IgD-negative memory B cell (primary cell): Measurements from ENCODE around the gene PIK3R4. TPM values are rescaled to one million over a fixed set of nuclear protein-coding genes. Genes with fewer than 3 reads are reported as not detected.
A peak's percentile ranks its signal among the peaks of the same experiment; 100 is the strongest.

Experiments
- H3K27ac Mint-ChIP-seq, 3 donors: one replicate each; pipeline ENCODE4 v1.8.0; 2020 to 2022; ENCODE audit warnings: mild to moderate bottlenecking in 3 of 3, mixed read lengths in 3 of 3, moderate library complexity in 1 of 3
- H3K27me3 Mint-ChIP-seq: one replicate; pipeline ENCODE4 v1.8.0; 2021; ENCODE audit warnings: mixed read lengths
- H3K36me3 Mint-ChIP-seq: one replicate; pipeline ENCODE4 v1.8.0; 2020; ENCODE audit warnings: mild to moderate bottlenecking, mixed read lengths
- H3K4me1 Mint-ChIP-seq, 3 donors: one replicate each; pipeline ENCODE4 v1.8.0; 2020 to 2022; ENCODE audit warnings: mixed read lengths in 3 of 3, mild to moderate bottlenecking in 1 of 3
- H3K4me3 Mint-ChIP-seq, 4 donors: one replicate each; pipeline ENCODE4 v1.8.0; 2020 to 2022; ENCODE audit warnings: mild to moderate bottlenecking in 4 of 4, mixed read lengths in 4 of 4, moderate library complexity in 3 of 4
- H3K9me3 Mint-ChIP-seq, 3 donors: one replicate each; pipeline ENCODE4 v1.8.0; 2020 to 2021; ENCODE audit warnings: mixed read lengths in 3 of 3, mild to moderate bottlenecking in 1 of 3
- polyA plus RNA-seq: library from polyadenylated mRNA; unstranded; fragments of 300-500 nt; fragmentation: Illumina TruSeq; gene quantifications from one replicate; pipeline ENCODE4 v1.2.3, GENCODE V29; 2021

PIK3R4 gene
- polyA plus RNA-seq, 1 donor from 2014 or later = 17.0 TPM

DNA sequence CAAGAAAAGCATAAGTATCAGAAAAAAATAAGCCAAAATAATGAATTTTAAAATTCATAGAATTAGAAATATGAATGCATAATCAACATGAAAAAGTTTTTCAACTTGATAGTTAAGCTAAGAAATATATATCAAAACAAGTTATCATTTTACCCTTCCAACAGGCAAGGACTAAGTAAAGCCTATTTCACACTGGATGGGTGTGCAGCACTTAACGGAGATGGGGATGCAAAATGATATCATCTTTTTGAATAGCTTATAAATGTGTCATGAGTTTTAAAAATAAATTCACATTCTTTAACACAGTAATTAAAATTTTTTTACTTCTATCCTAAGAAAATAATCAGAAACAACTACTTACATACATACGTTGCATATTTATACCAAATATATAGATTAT, 20.9 kb downstream of the PIK3R4 start:
- Mint-ChIP-seq H3K9me3 (no peaks in the 10 kb centered on the region), H3K27me3 (no peaks in the 10 kb centered on the region), H3K4me1 (peaks cover 0 to 1% (median 0%) of the 10 kb centered on the region in 3 donors)

DNA sequence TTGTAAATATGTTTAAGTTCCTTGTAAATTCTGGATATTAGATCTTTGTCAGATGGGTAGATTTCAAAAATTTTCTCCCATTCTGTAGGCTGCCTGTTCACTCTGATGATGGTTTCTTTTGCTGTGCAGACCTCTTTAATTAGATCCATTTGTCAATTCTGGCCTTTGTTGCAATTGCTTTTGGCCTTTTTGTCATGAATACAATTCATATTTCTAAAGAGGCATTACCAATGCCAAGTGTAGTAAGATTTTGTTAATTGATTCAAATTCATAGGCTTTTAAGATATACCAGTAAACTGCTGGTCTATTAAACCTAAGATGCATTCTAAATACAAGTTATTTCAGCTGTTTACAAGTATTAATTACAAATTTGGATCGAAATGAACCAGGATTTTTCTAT, 31.0 kb downstream of the PIK3R4 start:
- no peak overlapping the region for H3K27ac Mint-ChIP-seq
- peaks cover 26% of the 10 kb centered on the region for H3K36me3 Mint-ChIP-seq
- no peaks in the 10 kb centered on the region for H3K27me3 Mint-ChIP-seq

More for the DNA sequence above, 20.9 kb downstream of the PIK3R4 start:
- peaks cover 2% of the 10 kb centered on the region for H3K36me3 Mint-ChIP-seq
- H3K27ac Mint-ChIP-seq = no peak overlapping the region
- no peak overlapping the region for H3K4me3 Mint-ChIP-seq

DNA sequence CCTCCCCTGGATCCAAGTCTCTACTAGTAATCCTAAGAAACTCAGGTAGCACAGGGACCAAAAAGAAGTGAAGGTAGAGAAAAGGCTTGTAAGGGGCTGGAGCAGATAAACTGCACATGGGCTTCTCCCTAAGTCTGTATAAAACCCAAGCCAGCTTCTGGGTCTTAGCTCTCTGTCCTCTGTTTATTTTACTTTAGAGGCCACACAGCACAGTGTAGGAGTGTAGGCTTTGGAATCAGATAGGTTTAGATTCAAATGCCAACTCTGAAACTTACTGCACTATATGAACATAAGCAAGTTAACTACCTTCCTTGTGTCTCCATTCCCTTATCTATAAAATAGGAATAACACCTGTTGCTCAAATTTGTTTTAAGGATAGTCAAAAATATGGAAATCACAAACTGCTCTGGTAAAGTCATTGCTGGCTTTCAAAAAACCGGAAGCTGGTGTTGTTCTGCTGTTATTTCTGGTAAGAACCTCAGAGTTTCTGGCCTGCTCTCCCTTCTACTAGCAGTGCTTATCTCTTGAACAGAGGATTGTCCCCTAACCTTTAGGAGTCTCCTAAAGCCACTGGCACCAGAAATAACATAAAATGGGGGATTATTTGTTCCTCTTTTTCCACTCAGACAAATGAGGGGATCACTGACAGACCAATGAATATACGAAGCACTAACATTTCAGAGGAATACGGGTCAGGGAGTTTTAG, 33.8 kb downstream of the PIK3R4 start:
- Mint-ChIP-seq H3K9me3 (peaks cover 0 to 1% (median 0%) of the 10 kb centered on the region in 3 donors), H3K36me3 (peaks cover 28% of the 10 kb centered on the region)

More for the DNA sequence above, 31.0 kb downstream of the PIK3R4 start:
- Mint-ChIP-seq H3K4me3 (no peak overlapping the region), H3K9me3 (peaks cover 0 to 1% (median 0%) of the 10 kb centered on the region in 3 donors), H3K4me1 (no peaks in the 10 kb centered on the region)

DNA sequence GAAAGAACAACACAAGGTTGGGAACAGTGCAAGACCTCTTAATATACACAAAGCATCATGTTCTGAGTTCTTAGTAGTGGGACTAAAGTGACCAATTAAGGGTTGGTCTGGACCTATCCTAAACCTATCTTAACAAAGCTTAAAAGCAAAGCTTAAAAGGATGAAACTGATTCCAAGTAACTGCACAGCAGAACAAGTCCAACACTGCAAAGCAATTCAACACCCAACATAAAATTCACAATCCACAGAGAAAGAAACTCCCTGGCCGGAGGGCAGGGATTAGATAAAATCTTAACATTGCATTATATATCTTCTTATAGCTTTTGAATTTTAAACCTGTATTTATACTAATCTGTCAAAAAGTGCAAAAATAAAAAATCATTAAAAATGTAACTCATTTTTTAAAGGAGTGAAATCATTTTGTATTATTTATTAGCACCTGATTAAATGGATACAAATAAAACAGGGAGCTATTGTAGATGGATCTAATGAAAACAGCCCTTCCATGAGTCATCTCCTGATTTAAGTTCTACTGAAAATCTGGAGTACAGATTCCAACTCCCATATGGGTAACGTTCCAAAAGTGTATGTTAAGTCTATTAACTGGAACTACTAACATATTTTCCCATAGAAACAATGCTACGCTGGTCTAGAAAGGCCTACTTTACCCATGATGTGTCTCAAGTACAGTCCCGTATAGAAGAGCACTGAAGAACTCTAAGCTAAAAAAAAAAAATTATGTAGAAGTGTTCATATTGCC, 34.9 kb downstream of the PIK3R4 start:
- no peak overlapping the region for H3K27ac Mint-ChIP-seq
- no peak overlapping the region for H3K4me3 Mint-ChIP-seq
- no peaks in the 10 kb centered on the region for H3K4me1 Mint-ChIP-seq

More for the DNA sequence above, 33.8 kb downstream of the PIK3R4 start:
- Mint-ChIP-seq H3K27me3 (no peaks in the 10 kb centered on the region), H3K4me3 (no peak overlapping the region), H3K27ac (peak overlapping the region in 1 of 3 donors; percentile 19), H3K4me1 (no peaks in the 10 kb centered on the region)

DNA sequence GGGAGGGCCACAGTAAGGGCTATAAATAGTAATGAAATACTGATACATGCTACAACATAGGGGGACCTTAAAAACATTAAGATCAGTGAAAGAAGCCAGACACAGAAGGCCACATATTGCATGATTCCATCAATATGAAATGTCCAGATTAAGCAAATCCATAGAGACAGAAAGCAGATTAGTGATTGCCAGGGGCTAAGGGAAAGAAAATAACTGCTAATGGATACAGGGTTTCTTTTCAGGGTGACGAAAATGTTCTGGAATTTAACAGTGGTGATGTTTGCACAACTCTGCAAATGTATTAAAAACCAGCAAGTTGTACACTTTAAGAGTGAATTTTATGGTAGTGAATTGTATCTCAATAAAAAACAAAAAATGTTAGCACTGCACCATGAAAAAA, 37.0 kb downstream of the PIK3R4 start:
- Mint-ChIP-seq H3K4me3 (no peak overlapping the region), H3K27me3 (no peaks in the 10 kb centered on the region), H3K36me3 (peaks cover 13% of the 10 kb centered on the region), H3K27ac (no peak overlapping the region), H3K4me1 (no peaks in the 10 kb centered on the region), H3K9me3 (peaks cover 0 to 1% (median 0%) of the 10 kb centered on the region in 3 donors)

More for the DNA sequence above, 34.9 kb downstream of the PIK3R4 start:
- peaks cover 21% of the 10 kb centered on the region for H3K36me3 Mint-ChIP-seq
- peaks cover 0 to 1% (median 0%) of the 10 kb centered on the region in 3 donors for H3K9me3 Mint-ChIP-seq
- H3K27me3 Mint-ChIP-seq = no peaks in the 10 kb centered on the region

DNA sequence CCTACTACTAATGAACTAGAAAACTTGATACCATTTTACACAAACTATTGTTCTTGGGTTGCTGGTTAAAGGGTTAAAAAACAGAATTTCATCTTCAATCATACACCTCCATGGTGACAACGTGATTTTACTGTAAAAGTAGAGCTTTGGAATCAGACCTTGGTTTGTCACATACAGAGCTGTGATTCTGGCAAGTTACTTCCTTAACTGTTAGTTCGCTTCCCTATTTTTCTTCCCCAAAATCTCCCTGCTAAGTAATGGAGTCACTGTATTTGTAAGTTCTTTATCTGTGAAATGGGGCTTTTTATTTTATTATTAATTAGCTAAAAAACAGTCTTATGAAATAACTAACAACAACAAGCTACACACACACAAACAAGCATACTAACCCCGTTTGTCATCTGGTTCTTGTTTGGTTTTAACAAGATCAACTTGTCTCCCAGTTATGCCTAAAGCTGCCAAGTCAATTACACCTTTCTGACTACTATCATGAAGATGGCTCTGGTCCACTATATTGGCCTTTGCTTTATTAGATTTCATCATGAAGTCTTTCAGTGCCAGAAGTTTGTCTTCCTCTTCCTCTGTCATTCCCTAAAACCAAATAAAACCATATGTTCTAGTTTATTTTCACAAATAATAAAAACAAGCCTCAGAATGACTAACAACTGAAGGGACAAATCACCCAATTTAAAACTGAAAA, 38.6 kb downstream of the PIK3R4 start:
- Mint-ChIP-seq H3K9me3 (no peaks in the 10 kb centered on the region), H3K36me3 (peaks cover 21% of the 10 kb centered on the region), H3K27ac (peak overlapping the region in 1 of 3 donors; percentile 31), H3K27me3 (no peaks in the 10 kb centered on the region), H3K4me1 (no peaks in the 10 kb centered on the region), H3K4me3 (no peak overlapping the region)

DNA sequence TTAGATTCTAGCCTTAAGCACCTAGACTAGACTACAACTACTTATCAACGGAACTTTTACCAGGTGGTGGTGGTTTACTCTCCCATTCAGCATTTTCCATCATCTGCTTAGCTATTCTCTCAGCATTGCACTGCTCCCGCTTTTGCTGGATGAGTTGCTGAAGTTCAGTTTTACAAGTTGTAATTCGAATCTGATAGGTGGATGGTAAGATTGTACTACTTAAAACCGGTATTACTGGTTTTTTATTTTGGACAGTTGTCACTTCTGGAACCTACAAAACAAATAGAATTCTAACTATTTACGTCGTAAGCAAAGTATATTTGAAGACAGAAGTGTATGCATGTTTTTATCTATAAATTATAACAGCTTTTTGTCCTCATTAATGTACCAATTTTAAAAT, 41.1 kb downstream of the PIK3R4 start:
- peaks cover 20% of the 10 kb centered on the region for H3K36me3 Mint-ChIP-seq
- H3K27ac Mint-ChIP-seq = no peak overlapping the region
- H3K4me1 Mint-ChIP-seq = no peaks in the 10 kb centered on the region

DNA sequence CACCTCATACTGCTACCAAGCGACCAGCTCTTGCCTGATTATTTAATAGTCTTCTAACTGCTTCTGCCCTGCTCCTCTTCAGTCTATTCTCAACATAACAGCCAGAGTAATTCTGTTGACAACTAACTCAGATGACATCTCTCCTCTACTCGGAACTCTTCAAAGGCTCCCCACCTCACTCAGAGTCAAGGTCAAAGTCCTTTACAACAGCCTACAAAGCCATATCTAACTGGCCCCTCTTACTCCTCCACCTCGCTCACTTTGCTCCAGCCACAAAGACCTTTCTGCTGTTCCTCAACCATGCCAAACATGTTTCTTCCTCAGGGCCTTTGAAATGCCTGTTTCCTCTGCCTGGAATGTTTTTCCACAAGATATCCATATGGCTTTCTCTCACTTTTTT, 43.6 kb downstream of the PIK3R4 start:
- peaks cover 26% of the 10 kb centered on the region for H3K36me3 Mint-ChIP-seq
- H3K9me3 Mint-ChIP-seq = no peaks in the 10 kb centered on the region
- H3K27ac Mint-ChIP-seq = peak overlapping the region in 1 of 3 donors; percentile 71
- no peaks in the 10 kb centered on the region for H3K4me1 Mint-ChIP-seq
- H3K27me3 Mint-ChIP-seq = no peaks in the 10 kb centered on the region
- H3K4me3 Mint-ChIP-seq = no peak overlapping the region

More for the DNA sequence above, 41.1 kb downstream of the PIK3R4 start:
- Mint-ChIP-seq H3K27me3 (no peaks in the 10 kb centered on the region), H3K4me3 (no peak overlapping the region), H3K9me3 (no peaks in the 10 kb centered on the region)

DNA sequence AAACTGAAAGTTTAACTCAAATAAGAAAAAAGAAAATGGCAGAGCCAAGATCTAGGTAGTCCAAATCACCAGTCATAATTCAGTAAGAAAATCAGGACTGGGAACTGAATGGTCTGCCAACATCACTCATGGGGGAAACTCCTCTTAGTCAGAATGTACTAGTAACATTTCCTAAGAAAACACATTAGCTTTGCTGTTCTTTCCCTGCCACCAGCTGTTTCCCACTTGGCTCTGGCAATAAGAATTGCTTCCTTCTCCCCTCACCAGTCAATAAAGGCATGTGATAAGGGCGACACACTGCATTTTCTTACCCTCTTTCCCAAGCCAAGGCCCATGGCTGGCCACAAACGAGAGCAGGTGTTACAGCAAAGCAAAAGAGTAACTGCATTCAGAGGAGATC, 46.1 kb downstream of the PIK3R4 start:
- Mint-ChIP-seq H3K36me3 (peaks cover 33% of the 10 kb centered on the region), H3K4me1 (no peaks in the 10 kb centered on the region), H3K27me3 (no peaks in the 10 kb centered on the region), H3K27ac (no peak overlapping the region), H3K9me3 (no peaks in the 10 kb centered on the region), H3K4me3 (no peak overlapping the region)

DNA sequence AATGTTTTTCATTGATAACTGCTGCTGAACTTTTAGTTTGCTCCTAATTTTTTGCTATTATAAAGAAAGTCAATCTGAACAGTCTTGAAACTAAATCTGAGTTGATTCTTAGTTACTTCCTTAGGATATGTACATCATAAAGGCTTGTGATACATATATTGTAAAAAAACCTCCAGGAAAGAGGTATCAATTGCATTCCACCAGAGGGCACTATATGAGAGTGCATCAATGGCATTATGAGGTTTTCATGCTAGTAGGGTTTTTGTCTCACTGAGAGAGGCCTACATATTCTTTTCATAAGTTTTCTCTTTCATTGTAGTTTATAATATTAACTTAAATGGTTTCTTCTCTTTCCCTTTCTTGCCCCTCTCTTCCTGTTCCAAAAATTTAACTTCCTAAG, 46.9 kb downstream of the PIK3R4 start:
- Mint-ChIP-seq H3K4me1 (no peaks in the 10 kb centered on the region), H3K9me3 (no peaks in the 10 kb centered on the region), H3K36me3 (peaks cover 30% of the 10 kb centered on the region), H3K4me3 (no peak overlapping the region), H3K27me3 (no peaks in the 10 kb centered on the region), H3K27ac (no peak overlapping the region)

DNA sequence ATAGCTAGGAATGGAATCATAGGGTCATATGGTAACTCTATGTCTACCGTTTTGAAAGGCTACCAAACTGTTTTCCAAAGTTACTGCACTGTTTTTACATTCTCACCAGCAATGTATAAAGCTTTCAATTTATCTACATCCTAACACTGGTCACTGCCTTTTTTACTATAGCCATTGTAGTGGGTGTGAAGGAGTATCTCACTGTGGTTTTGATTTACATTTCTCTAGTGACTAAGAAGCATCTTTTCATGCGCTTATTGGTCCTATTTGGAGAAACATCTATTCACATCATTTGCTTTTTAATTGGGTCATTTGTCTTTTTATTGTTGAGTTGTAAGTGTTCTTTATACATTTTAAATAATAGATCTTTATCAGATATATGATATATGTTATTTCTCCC, 53.3 kb downstream of the PIK3R4 start:
- H3K4me1 Mint-ChIP-seq = no peaks in the 10 kb centered on the region
- no peaks in the 10 kb centered on the region for H3K9me3 Mint-ChIP-seq
- peaks cover 24% of the 10 kb centered on the region for H3K36me3 Mint-ChIP-seq
- no peaks in the 10 kb centered on the region for H3K27me3 Mint-ChIP-seq
- no peak overlapping the region for H3K4me3 Mint-ChIP-seq
- no peak overlapping the region for H3K27ac Mint-ChIP-seq

DNA sequence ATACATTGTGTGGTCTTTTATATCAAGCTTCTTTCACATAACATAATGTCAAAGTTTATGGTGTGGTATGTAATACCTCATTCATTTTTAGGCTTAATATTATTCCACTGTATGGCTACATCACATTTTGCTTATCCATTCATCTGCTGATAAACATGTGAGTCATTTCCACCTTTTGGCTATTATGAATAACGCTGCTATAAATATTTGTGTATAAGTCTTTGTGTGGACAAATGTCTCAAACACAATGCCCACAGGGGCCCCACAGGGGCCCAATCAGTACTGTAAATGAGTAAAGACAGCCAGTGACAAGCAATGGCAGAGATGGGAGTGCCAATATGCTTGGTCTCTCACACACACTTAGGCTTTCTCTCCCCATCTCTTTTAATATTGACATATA, 54.2 kb downstream of the PIK3R4 start:
- H3K9me3 Mint-ChIP-seq = no peaks in the 10 kb centered on the region
- H3K4me3 Mint-ChIP-seq = no peak overlapping the region
- no peaks in the 10 kb centered on the region for H3K4me1 Mint-ChIP-seq
- no peak overlapping the region for H3K27ac Mint-ChIP-seq
- H3K36me3 Mint-ChIP-seq = peaks cover 18% of the 10 kb centered on the region
- H3K27me3 Mint-ChIP-seq = no peaks in the 10 kb centered on the region

DNA sequence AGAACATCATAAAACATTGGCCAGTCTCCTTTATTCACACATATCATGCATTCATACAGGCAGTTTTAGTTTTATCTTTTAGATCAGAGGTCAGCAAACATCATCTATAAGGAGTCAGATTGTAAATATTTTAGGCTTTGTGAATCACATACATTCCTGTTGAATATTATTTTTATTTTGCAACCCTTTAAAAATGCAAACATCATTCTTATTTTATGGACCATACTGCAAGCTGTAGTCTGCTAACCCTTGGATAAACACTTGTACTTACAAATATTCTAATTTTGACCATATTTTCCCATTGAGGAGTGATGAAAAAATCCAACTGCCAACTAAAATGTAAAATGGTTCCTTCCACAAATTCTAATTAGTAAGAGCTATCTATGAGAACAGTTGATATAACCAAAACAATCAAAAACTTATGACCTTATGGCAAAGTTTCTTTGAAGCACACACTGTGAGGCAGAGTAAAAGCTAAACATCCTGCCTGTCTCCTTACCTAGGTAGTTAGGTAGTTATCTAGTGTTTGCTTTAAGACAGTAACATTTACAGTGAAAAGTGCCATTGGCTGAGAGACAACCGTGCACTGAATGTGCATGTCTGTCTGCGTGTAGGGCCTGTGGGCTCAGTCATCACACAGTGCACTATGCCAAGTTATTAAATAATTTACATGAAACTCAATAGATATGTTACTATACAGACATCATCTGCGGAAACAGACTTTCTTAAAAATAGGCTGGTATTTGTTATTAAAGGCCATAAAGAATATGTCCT, 57.7 kb downstream of the PIK3R4 start:
- Mint-ChIP-seq H3K4me3 (no peak overlapping the region), H3K9me3 (no peaks in the 10 kb centered on the region)

DNA sequence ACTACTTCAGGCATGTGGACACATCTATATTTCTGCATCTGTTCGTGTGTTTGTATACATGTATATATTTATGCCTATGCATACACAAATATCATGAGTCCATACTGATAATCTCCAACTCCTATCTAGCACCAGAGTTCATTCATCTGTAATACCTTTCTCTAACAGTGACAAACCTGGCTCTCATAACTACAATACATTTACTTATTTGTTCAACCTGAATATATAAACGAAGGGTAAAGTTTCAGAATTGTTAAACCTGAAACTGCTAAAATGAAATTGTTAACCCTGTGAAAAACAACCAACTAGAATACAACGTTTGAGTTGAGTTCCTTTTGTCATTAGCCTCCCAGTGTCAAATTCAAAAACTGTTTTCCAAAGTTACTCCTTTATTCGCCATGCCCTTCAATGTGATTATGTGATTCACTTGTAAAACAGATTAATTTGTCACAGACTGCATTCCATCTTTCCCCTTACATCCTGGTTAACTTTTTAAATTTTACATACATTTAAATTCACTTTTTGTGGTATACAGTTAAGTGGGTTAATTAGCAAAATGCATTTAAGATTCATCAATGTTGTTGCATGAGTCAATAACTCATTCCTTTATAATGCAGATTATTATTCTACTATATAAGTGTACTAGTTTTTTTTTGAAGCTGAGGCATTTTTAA, 58.5 kb downstream of the PIK3R4 start:
- no peak overlapping the region for H3K4me3 Mint-ChIP-seq
- no peak overlapping the region for H3K27ac Mint-ChIP-seq
- no peaks in the 10 kb centered on the region for H3K9me3 Mint-ChIP-seq
- H3K36me3 Mint-ChIP-seq = peaks cover 21% of the 10 kb centered on the region
- H3K27me3 Mint-ChIP-seq = no peaks in the 10 kb centered on the region
- peaks cover 0 to 2% (median 0%) of the 10 kb centered on the region in 3 donors for H3K4me1 Mint-ChIP-seq

More for the DNA sequence above, 57.7 kb downstream of the PIK3R4 start:
- Mint-ChIP-seq H3K4me1 (peaks cover 0 to 2% (median 0%) of the 10 kb centered on the region in 3 donors), H3K36me3 (peaks cover 17% of the 10 kb centered on the region), H3K27me3 (no peaks in the 10 kb centered on the region), H3K27ac (no peak overlapping the region)
